Liver (tissue), 3 donors: ENCODE measurements around the gene CPZ.

Experiments
- CTCF ChIP-seq: fragments of 150-350 bp; IDR thresholded peaks from 2 replicates; pipeline ENCODE4 v1.5.1; 2017; ENCODE audit warnings: improper control_type of control experiment, low read depth, low read length; ENCODE audit not compliant: missing input control
- RAD21 ChIP-seq, 2 donors: IDR thresholded peaks; 2 replicates each; pipeline ENCODE4 v1.6.1; 2016; ENCODE audit warnings: antibody characterized with exemption in 2 of 2, mild to moderate bottlenecking in 2 of 2
- YY1 ChIP-seq: IDR thresholded peaks from 2 replicates; pipeline ENCODE4 v1.6.1; 2016; ENCODE audit warnings: antibody characterized with exemption, mild to moderate bottlenecking
- TF ChIP-seq, protein P1 (sequence below): IDR thresholded peaks from 2 replicates; pipeline ENCODE4 v1.6.1; 2016; ENCODE audit warnings: antibody characterized with exemption
- donor health status: healthy.
- donor health status: healthy.

- TF ChIP-seq YY1: no peak
- TF ChIP-seq CTCF: no peak
- no peak for TF ChIP-seq RAD21 (IDR thresholded peaks at IDR 0.05)
- TF ChIP-seq, protein P1, sequence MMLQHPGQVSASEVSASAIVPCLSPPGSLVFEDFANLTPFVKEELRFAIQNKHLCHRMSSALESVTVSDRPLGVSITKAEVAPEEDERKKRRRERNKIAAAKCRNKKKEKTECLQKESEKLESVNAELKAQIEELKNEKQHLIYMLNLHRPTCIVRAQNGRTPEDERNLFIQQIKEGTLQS: no peak
These were observed 39.9 kb upstream of the CPZ start for GRCh38 chr4:8552581-8553205.
